Caco-2 (cell line): Measurements from ENCODE around the gene SPTBN1. TPM values are rescaled to one million over a fixed set of nuclear protein-coding genes. Genes with fewer than 3 reads are reported as not detected.

Experiments
- BruUV-seq: library from RNA; stranded (reverse); fragments of 400-500 nt; replicated peaks from 2 replicates; lab custom pipeline; 2021; lab: Mats Ljungman, UMichigan
- CTCF ChIA-PET: fragments of 300-600 bp; sonication (Branson Sonifier 250); formaldehyde crosslinking; loops from one replicate; lab custom pipeline; 2022; ENCODE audit warnings: antibody characterized with exemption; lab: Charles Lee
- POLR2A ChIA-PET: fragments of 300-600 bp; sonication (Branson Sonifier 250); formaldehyde crosslinking; loops from one replicate; lab custom pipeline; 2022; ENCODE audit warnings: antibody characterized with exemption; lab: Charles Lee
- DNase-seq, 2 experiments: peaks; one replicate each; pipeline versions ENCODE4 v3.0.0 to v3.0.0-alpha.2; 2020 to 2022
- H3K27me3 ChIP-seq: replicated peaks from 2 replicates; pipeline ENCODE4 v1.6.0; 2011; ENCODE audit warnings: low read length; ENCODE audit not compliant: control insufficient read depth, insufficient read depth
- H3K36me3 ChIP-seq: 2 replicates; pipeline ENCODE4 v1.5.1; 2011; ENCODE audit warnings: low read length; ENCODE audit not compliant: control insufficient read depth, insufficient read depth
- H3K4me1 ChIP-seq: fragments of 250-450 bp; sonication (Bioruptor Pico); 2 replicates; pipeline ENCODE4 v1.5.1; 2020; ENCODE audit warnings: mild to moderate bottlenecking
- H3K4me3 ChIP-seq: 2 replicates; pipeline ENCODE4 v1.5.1; 2011; ENCODE audit warnings: low read depth, mild to moderate bottlenecking, control low read depth, low read length
- H3K9me3 ChIP-seq: fragments of 250-450 bp; sonication (Bioruptor Pico); 2 replicates; pipeline ENCODE4 v1.5.1; 2020; ENCODE audit warnings: mild to moderate bottlenecking, moderate library complexity
- H3K27ac Mint-ChIP-seq: one replicate; pipeline ENCODE4 v1.8.0; 2022; ENCODE audit warnings: mixed read lengths; ENCODE audit not compliant: unreplicated experiment
- H3K27me3 Mint-ChIP-seq: one replicate; pipeline ENCODE4 v1.8.0; 2022; ENCODE audit warnings: mixed read lengths; ENCODE audit not compliant: insufficient read depth, unreplicated experiment
- H3K36me3 Mint-ChIP-seq: one replicate; pipeline ENCODE4 v1.8.0; 2022; ENCODE audit warnings: mild to moderate bottlenecking, mixed read lengths; ENCODE audit not compliant: insufficient read depth, unreplicated experiment
- H3K4me1 Mint-ChIP-seq: one replicate; pipeline ENCODE4 v1.8.0; 2022; ENCODE audit warnings: low read depth, mixed read lengths; ENCODE audit not compliant: unreplicated experiment
- H3K4me3 Mint-ChIP-seq: one replicate; pipeline ENCODE4 v1.8.0; 2022; ENCODE audit warnings: mild to moderate bottlenecking, moderate library complexity, mixed read lengths; ENCODE audit not compliant: unreplicated experiment
- H3K9me3 Mint-ChIP-seq: one replicate; pipeline ENCODE4 v1.8.0; 2022; ENCODE audit warnings: mixed read lengths; ENCODE audit not compliant: unreplicated experiment
- CTCF ChIP-seq, 2 experiments: fragments of 200-600 bp in 1 of 2; IDR thresholded peaks; 1 replicate in 1 of 2; 2 replicates in 1 of 2; pipeline versions ENCODE4 v1.5.1 to v1.8.0; 2011 to 2022; ENCODE audit warnings: antibody characterized with exemption in 1 of 2, control low read depth in 1 of 2, inconsistent platforms in 1 of 2, low read depth in 1 of 2, low read length in 1 of 2, mild to moderate bottlenecking in 1 of 2, moderate library complexity in 1 of 2; ENCODE audit not compliant: insufficient read depth in 1 of 2, severe bottlenecking in 1 of 2, unreplicated experiment in 1 of 2
- intact Hi-C: fragments of 100-400 bp; cut with micrococcal nuclease; formaldehyde crosslinking; loops from one replicate; pipeline ENCODE4 v1.10.0; 2022; ENCODE audit not compliant: unreplicated experiment
- total RNA-seq: library from RNA; stranded (reverse); gene quantifications from 2 replicates; pipeline ENCODE4 v1.2.3, GENCODE V29; 2022

Gene SPTBN1
- total RNA-seq, 1 experiment from 2014 or later, result 361 TPM

- H3K4me3 Mint-ChIP-seq, result peak overlapping the region; percentile 67
- intact Hi-C loops, result loop anchor here (1.0 to 10.0 kb wide), 11 partner anchors 15 to 599 kb away; partner anchors contain the start of gene PSME4
- POLR2A ChIA-PET, result interaction anchor here (0.5 to 1.1 kb wide), 4 partner anchors 14 to 598 kb away, joined by 3 to 4 read pairs (median 4); no protein-coding TSS in a partner anchor
Observed at GRCh38 chr2:54574107-54574859, 118.2 kb downstream of the SPTBN1 start.

GRCh38 chr2:54574860-54575247 is 118.7 kb downstream of the SPTBN1 start:
- no peaks in the 10 kb centered on the region for H3K9me3 Mint-ChIP-seq
- intact Hi-C loops, result loop anchor here (1.0 to 10.0 kb wide), 11 partner anchors 14 to 600 kb away; partner anchors contain the start of gene PSME4
- H3K27me3 Mint-ChIP-seq, result no peaks in the 10 kb centered on the region
- peak overlapping the region; percentile 99 for H3K27ac Mint-ChIP-seq
- H3K36me3 Mint-ChIP-seq, result peaks cover 88% of the 10 kb centered on the region
- H3K36me3 ChIP-seq, result no peaks in the 10 kb centered on the region; the same call in 1 of the 2 replicates
- H3K4me3 Mint-ChIP-seq, result peak overlapping the region; percentile 67
- no peak for TF ChIP-seq CTCF (IDR thresholded peaks at IDR 0.05; ENCODE audit: insufficient read depth in 1 of 2, low read depth in 1 of 2, low read length in 1 of 2, severe bottlenecking in 1 of 2, unreplicated experiment in 1 of 2)
- peaks cover 97% of the 10 kb centered on the region for H3K4me1 Mint-ChIP-seq
- TSS peak; percentile 18 for BruUV-seq
- H3K9me3 ChIP-seq, result no peaks in the 10 kb centered on the region
- ChIA-PET CTCF (interaction anchor here (1.0 kb wide), 1 partner anchor 117 kb away, joined by 3 read pairs; no protein-coding TSS in a partner anchor), POLR2A (interaction anchor here (0.6 to 1.1 kb wide), 3 partner anchors 15 to 24 kb away, joined by 3 to 4 read pairs (median 3); no protein-coding TSS in a partner anchor)
- no peak overlapping the region for H3K4me3 ChIP-seq
- H3K27me3 ChIP-seq, result no peaks in the 10 kb centered on the region
- peaks cover 95% of the 10 kb centered on the region for H3K4me1 ChIP-seq
- no peak for DNase-seq

More at GRCh38 chr2:54574107-54574859, 118.2 kb downstream of the SPTBN1 start:
- CTCF ChIA-PET, result interaction anchor here (1.0 kb wide), 1 partner anchor 117 kb away, joined by 3 read pairs; no protein-coding TSS in a partner anchor
- Histone ChIP-seq H3K36me3 (no peaks in the 10 kb centered on the region; the same call in 1 of the 2 replicates), H3K4me1 (peaks cover 95% of the 10 kb centered on the region), H3K27me3 (no peaks in the 10 kb centered on the region), H3K9me3 (no peaks in the 10 kb centered on the region), H3K4me3 (no peak overlapping the region)
- DNase-seq, result peak; percentile 93 to 96
- peaks cover 97% of the 10 kb centered on the region for H3K4me1 Mint-ChIP-seq
- peak overlapping the region; percentile 99 for H3K27ac Mint-ChIP-seq
- H3K9me3 Mint-ChIP-seq, result no peaks in the 10 kb centered on the region
- H3K36me3 Mint-ChIP-seq, result peaks cover 88% of the 10 kb centered on the region
- H3K27me3 Mint-ChIP-seq, result no peaks in the 10 kb centered on the region
- BruUV-seq, result no TSS peak
- TF ChIP-seq CTCF (IDR thresholded peaks at IDR 0.05; ENCODE audit: insufficient read depth in 1 of 2, low read depth in 1 of 2, low read length in 1 of 2, severe bottlenecking in 1 of 2, unreplicated experiment in 1 of 2), result no peak

- peaks cover 95% of the 10 kb centered on the region for H3K4me1 ChIP-seq
- Mint-ChIP-seq H3K27ac (peak overlapping the region; percentile 99), H3K27me3 (no peaks in the 10 kb centered on the region), H3K9me3 (no peaks in the 10 kb centered on the region), H3K36me3 (peaks cover 90% of the 10 kb centered on the region), H3K4me3 (peak overlapping the region; percentile 67), H3K4me1 (peaks cover 96% of the 10 kb centered on the region)
- no peaks in the 10 kb centered on the region for H3K9me3 ChIP-seq
- TF ChIP-seq CTCF (IDR thresholded peaks at IDR 0.05; ENCODE audit: insufficient read depth in 1 of 2, low read depth in 1 of 2, low read length in 1 of 2, severe bottlenecking in 1 of 2, unreplicated experiment in 1 of 2), result no peak
- DNase-seq, result no peak
- ChIA-PET POLR2A (interaction anchor here (0.6 to 1.1 kb wide), 3 partner anchors 17 to 605 kb away, joined by 3 to 4 read pairs (median 3); partner anchors contain the start of gene PSME4), CTCF (no interaction called here)
- no peaks in the 10 kb centered on the region for H3K27me3 ChIP-seq
- intact Hi-C loops, result loop anchor here (2.0 to 10.0 kb wide), 3 partner anchors 33 to 601 kb away; partner anchors contain the start of gene PSME4
- H3K36me3 ChIP-seq, result no peaks in the 10 kb centered on the region; the same call in 1 of the 2 replicates
- BruUV-seq, result no TSS peak
- no peak overlapping the region for H3K4me3 ChIP-seq
Observed at GRCh38 chr2:54575379-54575888, 119.3 kb downstream of the SPTBN1 start.
